ENCODE measurements around the gene TMC2. TPM values are rescaled to one million over a fixed set of nuclear protein-coding genes. Genes with fewer than 3 reads are reported as not detected.

TMC2 gene
- polyA plus RNA-seq, 2 of the 4 experiments (the other 2 are of a cell fraction), result not detected

- TF ChIP-seq SMC3 (IDR thresholded peaks at IDR 0.05) (no peak), PHF8 (IDR thresholded peaks at IDR 0.05; ENCODE audit: borderline replicate concordance, low read depth) (no peak)
Measured at GRCh38 chr20:2518558-2518957, 17.8 kb upstream of the TMC2 start (continued).

- no peak for ATAC-seq
- Histone ChIP-seq H3K4me1 (peaks cover 9% of the 10 kb centered on the region; the same call in 2 of the 3 replicates), H3K4me2 (no peak overlapping the region), H3K27ac (no peak overlapping the region), H3K9me3 (no peaks in the 10 kb centered on the region), H3K4me3 (no peak overlapping the region)
- DNase-seq (ENCODE audit: low read depth in 1 of 2, low spot score in 1 of 2), result no peak
- ChIA-PET POLR2A (no interaction called here), CTCF (interaction anchor here (1.5 to 10.7 kb wide), 4 partner anchors 8 to 131 kb away, joined by 5 to 165 read pairs (median 87); partner anchors contain the start of genes NOP56 and ZNF343)
- 90% methylated on average over 4 of the region's 4 CpGs for WGBS (ENCODE audit: missing lambda C conversion rate)
- TF ChIP-seq HEYL (CRISPR knock-in tag; IDR thresholded peaks at IDR 0.05) (no peak), ESRRA (IDR thresholded peaks at IDR 0.05; ENCODE audit: borderline replicate concordance, low read length) (no peak), NPAS2 (CRISPR knock-in tag; IDR thresholded peaks at IDR 0.05; ENCODE audit: borderline replicate concordance) (no peak), FOSB (CRISPR knock-in tag; IDR thresholded peaks at IDR 0.05) (no peak), MAFK (IDR thresholded peaks at IDR 0.05; ENCODE audit: partially characterized antibody) (no peak), CBX2 (IDR thresholded peaks at IDR 0.05; ENCODE audit: borderline replicate concordance, low read depth) (no peak), CEBPB (IDR thresholded peaks at IDR 0.05) (no peak), ELK1 (IDR thresholded peaks at IDR 0.05; ENCODE audit: low read depth, low read length) (no peak), MAX (IDR thresholded peaks at IDR 0.05) (no peak), JUN (IDR thresholded peaks at IDR 0.05) (no peak), PBX3 (IDR thresholded peaks at IDR 0.05) (no peak)
- no peak for FAIRE-seq
Measured at GRCh38 chr20:2519115-2519809, 17.1 kb upstream of the TMC2 start.

GRCh38 chr20:2520617-2521016 lies 15.8 kb upstream of the TMC2 start:
- FAIRE-seq, result no peak
- TF ChIP-seq EHF (CRISPR knock-in tag; IDR thresholded peaks at IDR 0.05) (no peak), FOSB (CRISPR knock-in tag; IDR thresholded peaks at IDR 0.05) (no peak), MAX (IDR thresholded peaks at IDR 0.05) (no peak), RFX5 (IDR thresholded peaks at IDR 0.05) (no peak), NR3C1 (IDR thresholded peaks at IDR 0.05) (no peak), REST (IDR thresholded peaks at IDR 0.05) (no peak), ZNF302 (CRISPR knock-in tag; IDR thresholded peaks at IDR 0.05) (no peak), HOXA7 (CRISPR knock-in tag; IDR thresholded peaks at IDR 0.05) (no peak), FOSL2 (IDR thresholded peaks at IDR 0.05) (no peak), FOSL2 (CRISPR knock-in tag; IDR thresholded peaks at IDR 0.05) (no peak), FOXS1 (CRISPR knock-in tag; IDR thresholded peaks at IDR 0.05) (no peak), MYC (IDR thresholded peaks at IDR 0.05; ENCODE audit: borderline replicate concordance, low read length) (no peak), KDM1A (IDR thresholded peaks at IDR 0.05; ENCODE audit: low read depth) (no peak), HMGXB4 (CRISPR knock-in tag; IDR thresholded peaks at IDR 0.05; ENCODE audit: borderline replicate concordance) (no peak), NPAS2 (CRISPR knock-in tag; IDR thresholded peaks at IDR 0.05; ENCODE audit: borderline replicate concordance) (no peak), RCOR1 (IDR thresholded peaks at IDR 0.05; ENCODE audit: low read depth, low read length) (no peak), PHF8 (IDR thresholded peaks at IDR 0.05; ENCODE audit: borderline replicate concordance, low read depth) (no peak), CBX2 (IDR thresholded peaks at IDR 0.05; ENCODE audit: borderline replicate concordance, low read depth) (no peak), HDAC2 (IDR thresholded peaks at IDR 0.05) (no peak)

More at GRCh38 chr20:2520617-2521016, 15.8 kb upstream of the TMC2 start:
- no peak for DNase-seq (ENCODE audit: low read depth in 1 of 2, low spot score in 1 of 2)
- 95% methylated on average over 3 of the region's 3 CpGs for WGBS (ENCODE audit: missing lambda C conversion rate)
- no peak for ATAC-seq
- H3K4me2 ChIP-seq, result no peak overlapping the region
- POLR2A ChIA-PET, result interaction anchor here (0.6 kb wide), 1 partner anchor 339 kb away, joined by 3 read pairs; no protein-coding TSS in a partner anchor
- no peaks in the 10 kb centered on the region for H3K9me3 ChIP-seq
- no peak overlapping the region for H3K27ac ChIP-seq
- H3K4me3 ChIP-seq, result no peak overlapping the region
- H3K4me1 ChIP-seq, result peaks cover 6% of the 10 kb centered on the region; the same call in 2 of the 3 replicates
- CTCF ChIA-PET, result interaction anchor here (1.0 to 10.7 kb wide), 11 partner anchors 9 to 210 kb away, joined by 3 to 165 read pairs (median 16); partner anchors contain the start of genes NOP56, SNRPB and ZNF343
